Measurements from ENCODE around the gene XXYLT1. TPM values are rescaled to one million over a fixed set of nuclear protein-coding genes. Genes with fewer than 3 reads are reported as not detected.

The XXYLT1 gene
- total RNA-seq, 2 experiments from 2014 or later: 8.8 to 9.6 TPM

- Mint-ChIP-seq H3K36me3 (no peaks in the 10 kb centered on the region), H3K27me3 (no peaks in the 10 kb centered on the region), H3K27ac (no peak overlapping the region), H3K4me3 (no peak overlapping the region), H3K9me3 (no peaks in the 10 kb centered on the region), H3K4me1 (peaks cover 6% of the 10 kb centered on the region)
- DNase-seq: no peak
Observed at GRCh38 chr3:195080125-195080524, 190.8 kb downstream of the XXYLT1 start.

GRCh38 chr3:195079636-195080035 lies 191.3 kb downstream of the XXYLT1 start:
- Mint-ChIP-seq H3K9me3 (no peaks in the 10 kb centered on the region), H3K4me3 (no peak overlapping the region), H3K27me3 (no peaks in the 10 kb centered on the region), H3K27ac (no peak overlapping the region), H3K36me3 (no peaks in the 10 kb centered on the region), H3K4me1 (peaks cover 6% of the 10 kb centered on the region)
- no peak for DNase-seq

DNA sequence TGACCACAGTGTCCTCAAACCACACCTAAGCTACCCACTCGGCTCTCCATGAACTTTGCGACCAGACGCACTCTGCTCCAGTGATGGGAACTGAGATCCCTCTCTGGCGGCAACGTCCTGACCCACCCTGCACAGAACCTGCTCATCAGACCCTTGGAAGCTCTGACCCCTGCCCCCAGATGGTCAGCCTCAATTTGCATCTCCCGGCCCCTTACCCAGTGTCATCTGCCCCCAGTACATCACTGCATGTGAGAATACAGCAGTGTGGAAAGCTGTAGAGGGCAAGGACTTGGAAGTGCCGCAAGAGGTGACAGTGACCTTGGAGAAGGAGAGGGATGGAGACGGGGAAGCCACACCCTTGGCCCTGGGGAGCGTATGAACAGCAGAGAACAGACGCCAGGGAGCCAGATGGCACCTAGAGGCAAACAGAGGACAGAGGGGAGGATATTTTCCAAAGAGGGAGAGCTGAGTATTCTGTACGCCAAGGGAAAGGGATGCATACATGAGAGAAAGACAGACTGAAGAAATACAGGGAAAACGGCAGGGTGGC lies 192.0 kb downstream of the XXYLT1 start:
- Mint-ChIP-seq H3K9me3 (no peaks in the 10 kb centered on the region), H3K27me3 (no peaks in the 10 kb centered on the region), H3K4me3 (no peak overlapping the region), H3K27ac (no peak overlapping the region), H3K4me1 (peaks cover 6% of the 10 kb centered on the region), H3K36me3 (no peaks in the 10 kb centered on the region)
- no peak for DNase-seq

DNA sequence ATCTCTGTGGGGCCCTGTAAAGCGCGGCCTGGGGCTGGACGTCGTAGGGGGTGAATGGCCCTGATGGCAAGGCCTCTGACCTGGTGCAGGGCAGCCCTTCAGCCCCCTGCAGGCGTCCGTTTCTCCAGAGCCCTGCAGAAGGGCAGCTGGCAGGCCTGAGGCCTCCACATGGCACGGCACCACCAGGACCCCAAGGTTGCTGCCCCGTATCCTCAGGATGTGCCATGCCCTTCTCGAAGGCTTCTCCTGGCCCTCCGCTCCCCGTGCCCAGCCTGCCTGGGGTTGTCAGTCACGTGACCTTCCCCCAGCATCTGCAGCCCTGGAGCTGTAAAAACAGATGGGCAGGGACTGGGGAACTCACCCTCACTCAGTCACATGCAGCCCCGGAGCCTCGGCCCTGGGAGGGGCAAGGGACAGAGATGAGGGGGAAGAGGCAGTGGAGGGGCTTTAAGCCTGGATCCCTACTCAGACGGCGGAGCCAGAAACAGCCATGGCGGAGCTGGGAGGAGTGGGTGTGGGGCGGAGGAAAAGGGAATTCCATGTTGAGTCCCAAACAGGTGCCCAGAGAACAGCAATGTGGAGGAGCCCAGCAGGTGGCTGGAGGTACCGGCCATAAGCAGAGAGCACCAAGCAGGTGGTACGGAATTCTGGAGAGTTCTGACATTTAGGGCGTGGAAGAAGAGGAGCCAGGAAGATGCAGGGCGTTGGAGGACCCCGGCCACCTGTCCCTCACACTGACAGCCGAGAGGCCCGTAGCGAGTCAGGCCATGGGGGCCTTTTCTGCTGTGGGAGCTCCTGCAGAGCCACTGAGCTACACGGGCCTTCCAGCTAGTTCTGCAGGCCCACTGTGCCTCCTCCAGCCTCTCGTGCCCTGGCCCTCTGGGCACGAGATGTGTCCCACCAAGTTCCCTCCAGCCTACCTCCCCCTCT lies 193.1 kb downstream of the XXYLT1 start:
- H3K4me3 Mint-ChIP-seq: no peak overlapping the region
- peaks cover 6% of the 10 kb centered on the region for H3K4me1 Mint-ChIP-seq
- no peaks in the 10 kb centered on the region for H3K36me3 Mint-ChIP-seq
- no peaks in the 10 kb centered on the region for H3K9me3 Mint-ChIP-seq
- no peak overlapping the region for H3K27ac Mint-ChIP-seq
- DNase-seq: no peak
- H3K27me3 Mint-ChIP-seq: no peaks in the 10 kb centered on the region

- H3K36me3 Mint-ChIP-seq: no peaks in the 10 kb centered on the region
- DNase-seq: no peak
- peaks cover 6% of the 10 kb centered on the region for H3K4me1 Mint-ChIP-seq
- H3K9me3 Mint-ChIP-seq: no peaks in the 10 kb centered on the region
- no peak overlapping the region for H3K4me3 Mint-ChIP-seq
- H3K27me3 Mint-ChIP-seq: no peaks in the 10 kb centered on the region
- no peak overlapping the region for H3K27ac Mint-ChIP-seq
Observed at GRCh38 chr3:195076981-195077610, 193.9 kb downstream of the XXYLT1 start.

GRCh38 chr3:195075941-195076875 lies 194.8 kb downstream of the XXYLT1 start:
- peaks cover 3% of the 10 kb centered on the region for H3K4me1 Mint-ChIP-seq
- no peak overlapping the region for H3K27ac Mint-ChIP-seq
- no peaks in the 10 kb centered on the region for H3K27me3 Mint-ChIP-seq
- H3K4me3 Mint-ChIP-seq: no peak overlapping the region
- no peak for DNase-seq
- H3K9me3 Mint-ChIP-seq: no peaks in the 10 kb centered on the region
- no peaks in the 10 kb centered on the region for H3K36me3 Mint-ChIP-seq

- Mint-ChIP-seq H3K4me3 (no peak overlapping the region), H3K36me3 (no peaks in the 10 kb centered on the region), H3K4me1 (peaks cover 3% of the 10 kb centered on the region), H3K27me3 (no peaks in the 10 kb centered on the region), H3K27ac (no peak overlapping the region), H3K9me3 (no peaks in the 10 kb centered on the region)
- no peak for DNase-seq
Observed at GRCh38 chr3:195075199-195075940, 195.6 kb downstream of the XXYLT1 start.

GRCh38 chr3:195073866-195074860 lies 196.8 kb downstream of the XXYLT1 start:
- no peaks in the 10 kb centered on the region for H3K36me3 Mint-ChIP-seq
- DNase-seq: no peak
- no peaks in the 10 kb centered on the region for H3K27me3 Mint-ChIP-seq
- H3K4me1 Mint-ChIP-seq: no peaks in the 10 kb centered on the region
- H3K9me3 Mint-ChIP-seq: no peaks in the 10 kb centered on the region
- no peak overlapping the region for H3K27ac Mint-ChIP-seq
- no peak overlapping the region for H3K4me3 Mint-ChIP-seq

GRCh38 chr3:195072916-195073564 lies 197.9 kb downstream of the XXYLT1 start:
- H3K27ac Mint-ChIP-seq: no peak overlapping the region
- DNase-seq: no peak
- H3K4me1 Mint-ChIP-seq: no peaks in the 10 kb centered on the region
- H3K9me3 Mint-ChIP-seq: no peaks in the 10 kb centered on the region
- H3K36me3 Mint-ChIP-seq: peaks cover 4% of the 10 kb centered on the region
- H3K4me3 Mint-ChIP-seq: no peak overlapping the region
- no peaks in the 10 kb centered on the region for H3K27me3 Mint-ChIP-seq

DNA sequence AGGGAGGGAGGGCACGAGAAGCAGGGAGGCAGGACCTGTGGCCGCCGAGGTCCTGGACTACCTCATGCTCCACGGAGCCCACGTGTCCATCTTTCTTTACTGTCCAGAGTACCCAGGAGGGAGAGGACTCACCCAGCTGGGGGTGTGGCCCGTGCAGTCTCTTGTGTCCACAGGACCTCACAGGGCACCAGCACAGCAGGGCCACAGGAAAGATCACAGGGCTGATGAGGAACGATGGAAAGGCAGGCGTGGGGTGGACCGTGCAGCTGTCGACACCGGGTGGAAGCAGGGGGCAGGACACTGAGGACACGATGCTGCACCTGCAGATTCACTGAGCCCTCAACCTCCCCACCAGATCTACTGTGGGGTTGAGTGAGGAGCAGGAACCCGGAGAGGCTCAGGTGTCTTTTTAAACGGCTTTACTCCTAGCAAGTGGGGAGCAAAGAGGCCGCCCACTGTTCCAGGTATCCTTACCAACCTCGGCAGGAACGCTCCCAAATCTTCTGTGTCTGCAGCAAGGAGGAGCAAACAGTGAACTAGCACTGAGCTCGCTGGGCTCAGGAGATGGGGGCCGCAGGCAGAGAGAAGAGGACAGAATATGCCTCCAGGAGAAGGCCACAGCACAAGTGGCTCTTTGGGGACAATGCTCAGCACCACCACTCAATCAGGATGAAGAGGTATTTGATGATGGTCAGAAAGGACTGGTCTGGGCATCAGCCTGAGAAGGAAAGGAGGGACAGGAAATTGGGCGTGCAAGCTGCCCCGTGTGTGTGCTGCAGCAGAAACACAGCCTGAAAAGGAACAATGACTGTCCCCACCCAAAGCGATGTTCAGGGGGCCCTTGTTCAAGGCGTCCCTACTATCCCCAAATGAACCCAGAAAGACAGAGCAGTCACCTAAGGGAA lies 198.8 kb downstream of the XXYLT1 start:
- Mint-ChIP-seq H3K27ac (no peak overlapping the region), H3K4me3 (no peak overlapping the region), H3K36me3 (peaks cover 8% of the 10 kb centered on the region), H3K27me3 (no peaks in the 10 kb centered on the region), H3K9me3 (no peaks in the 10 kb centered on the region), H3K4me1 (no peaks in the 10 kb centered on the region)
- no peak for DNase-seq

DNA sequence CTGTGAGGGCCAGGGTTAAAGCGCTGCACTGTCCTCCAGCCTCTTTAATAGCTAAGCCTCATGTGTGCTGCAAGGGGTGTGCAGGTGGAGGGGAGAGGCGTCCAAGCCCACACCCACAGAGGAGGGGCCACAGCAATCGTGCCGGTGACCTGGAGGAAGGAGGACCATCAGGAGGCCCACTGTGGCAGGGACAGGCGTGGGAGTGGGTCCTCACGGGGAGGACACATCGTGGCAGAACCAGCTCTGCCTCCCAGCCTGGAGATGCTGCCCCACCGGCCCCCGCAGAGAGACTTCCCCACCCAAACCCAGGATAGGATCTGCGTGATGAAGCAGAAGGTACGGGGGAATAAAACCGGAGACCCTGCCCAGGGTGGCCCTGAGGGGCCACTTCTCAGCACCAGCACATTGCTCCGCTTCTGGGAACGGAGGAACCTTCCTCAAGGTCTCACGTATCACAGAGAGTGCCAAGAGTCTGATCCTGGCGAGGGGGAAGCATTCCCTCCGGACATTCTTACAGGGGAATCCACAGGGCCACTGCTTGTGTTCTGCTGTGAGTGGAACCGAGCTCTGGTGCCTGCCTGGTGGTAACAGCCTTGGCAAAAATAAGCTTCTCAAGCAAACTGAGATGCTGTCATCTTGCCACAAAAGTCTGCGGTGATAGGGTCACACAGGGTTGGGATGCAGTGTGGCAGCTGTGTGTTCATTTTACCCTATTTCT lies 199.8 kb downstream of the XXYLT1 start:
- Mint-ChIP-seq H3K36me3 (peaks cover 14% of the 10 kb centered on the region), H3K9me3 (peaks cover 6% of the 10 kb centered on the region), H3K27me3 (no peaks in the 10 kb centered on the region), H3K4me1 (no peaks in the 10 kb centered on the region), H3K4me3 (no peak overlapping the region), H3K27ac (no peak overlapping the region)
- DNase-seq: no peak

GRCh38 chr3:195070336-195070735 lies 200.6 kb downstream of the XXYLT1 start:
- DNase-seq: no peak
- Mint-ChIP-seq H3K4me3 (no peak overlapping the region), H3K36me3 (peaks cover 20% of the 10 kb centered on the region), H3K9me3 (peaks cover 12% of the 10 kb centered on the region), H3K27me3 (no peaks in the 10 kb centered on the region), H3K27ac (no peak overlapping the region), H3K4me1 (no peaks in the 10 kb centered on the region)

Data from activated naive CD8-positive, alpha-beta T cell treated with anti-CD3 and anti-CD28 coated beads for 36 hours (primary cell).